Measurements from ENCODE around the gene OR6J1. TPM values are rescaled to one million over a fixed set of nuclear protein-coding genes. Genes with fewer than 3 reads are reported as not detected.

Gene OR6J1
- total and polyA plus RNA-seq, 2 experiments from 2014 or later = not detected

- peaks cover 4% of the 10 kb centered on the region; the same call in 1 of the 2 replicates for H3K4me1 ChIP-seq (ENCODE audit: insufficient read depth)
- no peaks in the 10 kb centered on the region for H3K9me3 ChIP-seq (ENCODE audit: low read depth)
- no peaks in the 10 kb centered on the region for H4K20me1 ChIP-seq (ENCODE audit: insufficient read depth)
- H2AFZ ChIP-seq = no peak overlapping the region
- no peaks in the 10 kb centered on the region for H3K9me2 ChIP-seq (ENCODE audit: insufficient read depth)
- no peaks in the 10 kb centered on the region for H3K79me2 ChIP-seq (ENCODE audit: insufficient read depth)
- no peak overlapping the region for H3K4me3 ChIP-seq
- no peaks in the 10 kb centered on the region for H3K36me3 ChIP-seq (ENCODE audit: low read depth)
- no peak overlapping the region for H3K9ac ChIP-seq
- H3K27ac ChIP-seq = no peak overlapping the region
- H3K27me3 ChIP-seq (replicated peaks; ENCODE audit: insufficient read depth) = no peaks in the 10 kb centered on the region
- no peak overlapping the region for H3K4me2 ChIP-seq (ENCODE audit: unreplicated experiment)
- TF ChIP-seq EZH2 (IDR thresholded peaks at IDR 0.05; ENCODE audit: insufficient read depth, poor library complexity, severe bottlenecking) (no peak), EZH2phosphoT487 (IDR thresholded peaks at IDR 0.05; ENCODE audit: insufficient read depth, low read depth) (no peak)
- no peaks in the 10 kb centered on the region for H3F3A ChIP-seq (ENCODE audit: insufficient read depth)
- WGBS, 2 experiments (ENCODE audit: low coverage in 1 of 2, low lambda C conversion rate in 2 of 2, missing lambda C conversion rate in 2 of 2) = 63 to 69% methylated on average over 8 of the region's 8 CpGs
- in situ Hi-C loops (cut with MboI) = loop anchor here (10.0 to 25.0 kb wide), 2 partner anchors 82 to 270 kb away; no protein-coding TSS in a partner anchor
- DNase-seq = no peak
These were observed 13.0 kb upstream of the OR6J1 start for GRCh38 chr14:22656945-22657731.

GRCh38 chr14:22656226-22656625 lies 12.1 kb upstream of the OR6J1 start:
- H3K27ac ChIP-seq = no peak overlapping the region
- H2AFZ ChIP-seq = no peak overlapping the region
- no peak overlapping the region for H3K4me2 ChIP-seq (ENCODE audit: unreplicated experiment)
- H4K20me1 ChIP-seq (ENCODE audit: insufficient read depth) = no peaks in the 10 kb centered on the region
- H3K9me3 ChIP-seq (ENCODE audit: low read depth) = no peaks in the 10 kb centered on the region
- H3K79me2 ChIP-seq (ENCODE audit: insufficient read depth) = no peaks in the 10 kb centered on the region
- DNase-seq = no peak
- no peak for TF ChIP-seq EZH2 (IDR thresholded peaks at IDR 0.05; ENCODE audit: insufficient read depth, poor library complexity, severe bottlenecking)
- in situ Hi-C loops (cut with MboI) = loop anchor here (10.0 to 25.0 kb wide), 2 partner anchors 81 to 269 kb away; no protein-coding TSS in a partner anchor
- H3K9ac ChIP-seq = no peak overlapping the region
- H3K4me1 ChIP-seq (ENCODE audit: insufficient read depth) = peaks cover 4% of the 10 kb centered on the region; the same call in 1 of the 2 replicates
- no peaks in the 10 kb centered on the region for H3F3A ChIP-seq (ENCODE audit: insufficient read depth)
- H3K27me3 ChIP-seq (replicated peaks; ENCODE audit: insufficient read depth) = no peaks in the 10 kb centered on the region
- H3K9me2 ChIP-seq (ENCODE audit: insufficient read depth) = no peaks in the 10 kb centered on the region
- H3K4me3 ChIP-seq = no peak overlapping the region
- H3K36me3 ChIP-seq (ENCODE audit: low read depth) = no peaks in the 10 kb centered on the region
- WGBS, 2 experiments (ENCODE audit: low coverage in 1 of 2, low lambda C conversion rate in 2 of 2, missing lambda C conversion rate in 2 of 2) = 85% methylated on average over 2 of the region's 2 CpGs

- no peaks in the 10 kb centered on the region for H4K20me1 ChIP-seq (ENCODE audit: insufficient read depth)
- no peaks in the 10 kb centered on the region for H3K9me2 ChIP-seq (ENCODE audit: insufficient read depth)
- peak; percentile 87 for DNase-seq
- no peaks in the 10 kb centered on the region for H3F3A ChIP-seq (ENCODE audit: insufficient read depth)
- peak overlapping the region; percentile 32 for H3K4me2 ChIP-seq (ENCODE audit: unreplicated experiment)
- WGBS, 2 experiments (ENCODE audit: low coverage in 1 of 2, low lambda C conversion rate in 2 of 2, missing lambda C conversion rate in 2 of 2) = 0 to 2% methylated on average over 3 to 4 of the region's 4 CpGs
- H3K9ac ChIP-seq = no peak overlapping the region
- peaks cover 14% of the 10 kb centered on the region for H3K4me1 ChIP-seq (ENCODE audit: insufficient read depth)
- H3K27me3 ChIP-seq (replicated peaks; ENCODE audit: insufficient read depth) = no peaks in the 10 kb centered on the region
- in situ Hi-C loops (cut with MboI) = loop anchor here (10.0 to 25.0 kb wide), 2 partner anchors 78 to 266 kb away; no protein-coding TSS in a partner anchor
- no peak for TF ChIP-seq EZH2phosphoT487 (IDR thresholded peaks at IDR 0.05; ENCODE audit: insufficient read depth, low read depth)
- no peak for TF ChIP-seq EZH2 (IDR thresholded peaks at IDR 0.05; ENCODE audit: insufficient read depth, poor library complexity, severe bottlenecking)
- H3K79me2 ChIP-seq (ENCODE audit: insufficient read depth) = no peaks in the 10 kb centered on the region
- no peak overlapping the region for H3K4me3 ChIP-seq
- H3K27ac ChIP-seq = no peak overlapping the region
- peak overlapping the region; percentile 87 for H2AFZ ChIP-seq
- H3K9me3 ChIP-seq (ENCODE audit: low read depth) = no peaks in the 10 kb centered on the region
- H3K36me3 ChIP-seq (ENCODE audit: low read depth) = no peaks in the 10 kb centered on the region
These were observed 9.0 kb upstream of the OR6J1 start for GRCh38 chr14:22653012-22653621.

- Histone ChIP-seq H3K27me3 (replicated peaks; ENCODE audit: insufficient read depth) (no peaks in the 10 kb centered on the region), H3F3A (ENCODE audit: insufficient read depth) (peaks cover 3% of the 10 kb centered on the region), H3K9ac (no peak overlapping the region), H3K9me3 (ENCODE audit: low read depth) (no peaks in the 10 kb centered on the region), H2AFZ (no peak overlapping the region), H4K20me1 (ENCODE audit: insufficient read depth) (no peaks in the 10 kb centered on the region), H3K9me2 (ENCODE audit: insufficient read depth) (no peaks in the 10 kb centered on the region), H3K4me2 (ENCODE audit: unreplicated experiment) (no peak overlapping the region), H3K27ac (no peak overlapping the region), H3K36me3 (ENCODE audit: low read depth) (no peaks in the 10 kb centered on the region), H3K4me3 (no peak overlapping the region), H3K79me2 (ENCODE audit: insufficient read depth) (no peaks in the 10 kb centered on the region), H3K4me1 (ENCODE audit: insufficient read depth) (peaks cover 22% of the 10 kb centered on the region)
- TF ChIP-seq EZH2 (IDR thresholded peaks at IDR 0.05; ENCODE audit: insufficient read depth, poor library complexity, severe bottlenecking) (no peak), EZH2phosphoT487 (IDR thresholded peaks at IDR 0.05; ENCODE audit: insufficient read depth, low read depth) (no peak)
- in situ Hi-C loops (cut with MboI) = loop anchor here (10.0 to 25.0 kb wide), 2 partner anchors 77 to 264 kb away; no protein-coding TSS in a partner anchor
- DNase-seq = peak; percentile 20
- 39 to 47% methylated on average over 2 of the region's 2 CpGs for WGBS, 2 experiments (ENCODE audit: low coverage in 1 of 2, low lambda C conversion rate in 2 of 2, missing lambda C conversion rate in 2 of 2)
These were observed 7.4 kb upstream of the OR6J1 start for GRCh38 chr14:22651586-22651985.
